GM12801 (cell line): Measurements from ENCODE around the gene PDLIM4.

Experiments
- CTCF ChIP-seq: IDR thresholded peaks from one replicate; pipeline ENCODE4 v1.5.1; 2011; ENCODE audit warnings: control low read depth; ENCODE audit not compliant: insufficient read length; ENCODE audit errors: extremely low read depth

The PDLIM4 gene

GRCh38 chr5:132245593-132245992, 11.9 kb upstream of the PDLIM4 start:
- no peak for TF ChIP-seq CTCF

- TF ChIP-seq CTCF, result no peak
Observed at GRCh38 chr5:132246806-132247205, 10.7 kb upstream of the PDLIM4 start.

GRCh38 chr5:132250547-132250946, 6.9 kb upstream of the PDLIM4 start:
- TF ChIP-seq CTCF, result no peak

- no peak for TF ChIP-seq CTCF
Observed at GRCh38 chr5:132251220-132251725, 6.2 kb upstream of the PDLIM4 start.

GRCh38 chr5:132253008-132253441, 4.5 kb upstream of the PDLIM4 start:
- no peak for TF ChIP-seq CTCF

- no peak for TF ChIP-seq CTCF
Observed at GRCh38 chr5:132253452-132254320, 3.8 kb upstream of the PDLIM4 start.

- no peak for TF ChIP-seq CTCF
Observed at GRCh38 chr5:132254321-132254977, 3.0 kb upstream of the PDLIM4 start.
